ENCODE results near the gene POPDC2.
"Not testable (repeated sequence)": the region's sequence is repeated elsewhere in the genome, so short reads cannot be mapped to it uniquely, and the experiment has no call there.

The POPDC2 gene

GRCh38 chr3:119613201-119613600, 47.2 kb downstream of the POPDC2 start:
- DNase-seq (ENCODE audit: low read depth), result no peak

DNA sequence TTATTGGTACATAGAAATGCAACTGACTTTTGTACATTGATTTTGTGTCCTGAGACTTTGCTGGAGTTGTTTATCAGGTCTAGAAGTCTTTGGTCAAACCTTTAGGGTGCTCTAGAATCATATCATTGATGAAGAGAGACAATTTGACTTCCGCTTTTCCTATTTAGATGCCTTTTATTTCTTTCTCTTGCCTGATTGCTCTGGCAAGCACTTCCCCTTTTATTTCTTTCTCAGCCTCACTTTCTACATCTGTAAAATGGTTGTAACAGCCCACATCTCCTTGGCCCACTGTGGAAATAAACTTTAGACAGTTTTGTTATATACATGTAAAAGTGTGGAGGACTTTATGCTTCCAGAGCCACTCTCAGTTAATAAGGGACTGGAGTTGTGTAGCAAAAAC, 48.7 kb downstream of the POPDC2 start:
- no peak for DNase-seq (ENCODE audit: low read depth)

DNA sequence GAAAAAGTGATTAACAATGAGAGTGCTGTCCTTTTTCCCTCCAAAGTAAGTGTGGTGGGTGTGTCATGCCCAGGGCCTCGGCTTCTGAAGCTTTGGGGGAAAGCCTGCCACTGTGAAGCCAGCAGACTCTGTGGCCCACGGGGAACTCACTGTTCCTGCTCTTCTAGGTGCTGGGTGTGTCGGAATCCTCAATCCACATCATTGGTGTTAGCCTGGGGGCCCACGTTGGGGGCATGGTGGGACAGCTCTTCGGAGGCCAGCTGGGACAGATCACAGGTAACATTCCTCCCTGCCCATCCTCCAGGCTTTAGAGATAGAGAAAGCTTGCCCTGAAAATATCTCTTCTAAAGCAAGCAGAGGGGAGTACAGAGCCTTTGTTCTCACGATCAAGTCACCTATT, 51.1 kb downstream of the POPDC2 start:
- DNase-seq (ENCODE audit: low read depth), result no peak

- DNase-seq (ENCODE audit: low read depth), result no peak
These were observed 51.9 kb downstream of the POPDC2 start for GRCh38 chr3:119608405-119609000.

DNA sequence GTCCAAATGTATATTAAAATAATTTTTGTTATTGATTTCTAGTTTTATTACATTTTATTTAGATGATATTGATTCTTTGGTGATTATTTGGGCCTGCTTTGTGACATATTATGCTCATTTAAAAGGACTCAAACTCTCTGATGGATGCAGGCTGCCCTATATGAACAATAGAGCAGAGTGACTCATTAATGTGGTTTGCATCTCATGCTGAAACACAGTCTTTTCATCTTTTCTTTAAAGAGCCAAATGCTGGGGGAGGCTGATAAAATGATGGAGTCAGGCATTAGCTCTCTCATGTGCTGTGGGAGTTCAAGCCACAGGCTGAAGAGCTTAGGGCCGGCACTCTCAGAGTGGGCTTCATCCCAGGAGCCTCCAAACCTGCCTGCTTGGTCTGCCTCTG, 55.5 kb downstream of the POPDC2 start:
- DNase-seq (ENCODE audit: low read depth), result peak; percentile 46

DNA sequence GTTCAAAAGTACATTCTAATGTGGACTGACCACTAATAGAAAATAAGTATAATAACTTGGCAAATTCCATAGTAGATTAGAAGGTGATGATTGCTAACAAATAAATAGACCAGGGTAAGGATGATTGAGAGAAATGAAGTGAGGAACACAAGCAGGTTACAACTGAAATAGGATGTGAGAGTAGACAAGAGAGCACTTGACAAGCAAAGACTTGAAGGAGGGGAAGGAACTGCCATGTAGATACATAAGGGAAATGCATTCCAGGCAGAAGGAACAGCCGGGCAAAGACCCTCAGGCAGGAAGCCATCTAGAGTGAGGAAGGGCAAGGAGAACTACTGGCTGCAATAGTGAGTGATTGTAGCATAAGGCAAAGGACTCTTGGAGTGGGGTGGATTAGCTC, 57.7 kb downstream of the POPDC2 start:
- DNase-seq (ENCODE audit: low read depth), result no peak

DNA sequence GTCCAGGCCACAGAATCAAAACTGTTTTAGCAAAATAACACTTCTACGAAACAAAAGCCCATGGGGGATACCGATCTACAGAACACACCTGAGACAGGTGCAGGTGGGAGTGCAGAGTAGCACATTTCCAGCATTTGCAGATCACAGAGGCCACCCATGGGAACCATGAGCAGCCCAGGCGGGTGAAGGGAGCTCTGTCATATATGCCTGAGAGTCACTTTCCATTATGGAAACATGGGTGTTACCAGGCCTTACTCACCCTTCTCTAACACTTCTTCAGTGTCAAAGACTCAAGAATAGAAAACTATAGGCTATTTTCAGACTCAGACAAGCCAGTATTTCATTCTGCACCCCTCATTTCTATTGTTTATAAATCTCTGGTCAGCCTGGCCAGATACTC, 59.2 kb downstream of the POPDC2 start:
- DNase-seq (ENCODE audit: low read depth), result no peak

DNA sequence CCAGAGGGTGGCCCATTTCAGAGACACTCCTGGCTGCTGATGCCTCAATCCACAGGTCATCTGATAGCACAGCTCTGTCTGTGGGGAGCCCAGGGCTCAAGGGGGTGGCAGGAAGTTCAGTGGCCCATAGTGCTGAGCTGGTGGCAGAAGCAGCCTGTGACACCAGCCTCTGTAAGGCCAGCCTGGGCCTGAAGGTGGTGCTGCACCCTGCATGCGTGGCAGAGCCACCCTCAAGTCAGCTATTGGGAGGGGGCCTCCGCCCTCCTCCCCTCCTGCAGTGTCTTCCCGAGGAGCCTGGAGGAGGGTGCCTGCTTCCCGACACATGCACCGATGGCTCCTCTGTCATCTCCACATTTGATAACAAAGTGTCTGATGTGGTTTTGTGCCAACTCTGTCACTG, 59.7 kb downstream of the POPDC2 start:
- DNase-seq (ENCODE audit: low read depth), result peak; percentile 31

DNA sequence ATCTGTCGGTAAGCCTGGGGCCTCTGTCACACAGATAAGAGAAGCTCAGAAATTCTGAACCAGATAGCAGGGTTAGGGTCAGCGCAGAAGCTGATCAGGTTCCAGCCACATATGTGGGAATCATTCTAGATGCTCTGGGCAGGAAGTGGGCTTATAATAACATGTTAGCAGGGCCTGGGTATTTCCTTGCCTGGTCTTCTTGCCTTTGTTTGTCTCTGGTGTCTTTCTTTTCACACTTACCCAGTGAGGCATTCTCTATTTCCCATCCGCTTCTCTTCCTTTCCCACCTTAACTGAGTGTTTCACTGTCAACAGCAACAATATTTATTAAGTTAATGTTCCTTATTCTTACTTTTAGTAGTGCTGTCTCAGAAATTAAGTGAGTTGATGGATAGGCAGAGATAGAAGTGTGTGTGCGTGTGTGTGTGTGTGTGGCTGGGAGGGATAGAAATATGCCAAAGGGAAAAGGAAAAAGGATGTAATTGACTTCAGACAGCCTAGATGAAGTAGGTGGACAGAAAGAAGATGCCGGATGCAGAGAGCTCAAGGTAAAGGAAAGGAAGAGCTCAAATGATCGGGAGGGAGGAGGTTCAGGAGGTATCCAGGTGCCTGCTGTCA, 60.7 kb downstream of the POPDC2 start:
- no peak for DNase-seq (ENCODE audit: low read depth)

- DNase-seq (ENCODE audit: low read depth), result no peak
These were observed 61.8 kb downstream of the POPDC2 start for GRCh38 chr3:119598410-119599098.

- no peak for DNase-seq (ENCODE audit: low read depth)
These were observed 62.7 kb downstream of the POPDC2 start, which contains the start of gene PLA1A for GRCh38 chr3:119597548-119598288. PLA1A (plus strand) TSS chr3:119597885; CDS start chr3:119597914, 29 bp downstream.

DNA sequence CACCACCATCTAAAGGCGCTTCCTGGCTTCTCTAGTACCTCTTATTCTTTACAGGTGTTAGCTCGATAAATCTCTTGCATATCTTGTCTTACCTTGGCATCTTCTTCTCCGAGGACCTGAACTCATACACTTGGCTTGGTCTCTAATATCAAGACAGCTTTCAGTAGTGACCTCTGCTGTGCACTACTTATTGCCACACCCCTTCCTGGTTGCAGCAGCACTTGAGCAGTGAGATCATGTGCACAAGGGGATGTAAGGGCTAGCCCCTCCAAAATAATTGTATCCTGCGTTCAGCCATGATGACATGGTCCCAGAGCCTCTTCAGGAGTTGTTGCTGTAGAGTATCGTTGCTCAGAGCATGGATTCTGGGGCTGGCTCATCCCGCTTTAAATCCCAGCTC, 64.0 kb downstream of the POPDC2 start:
- no peak for DNase-seq (ENCODE audit: low read depth)

DNA sequence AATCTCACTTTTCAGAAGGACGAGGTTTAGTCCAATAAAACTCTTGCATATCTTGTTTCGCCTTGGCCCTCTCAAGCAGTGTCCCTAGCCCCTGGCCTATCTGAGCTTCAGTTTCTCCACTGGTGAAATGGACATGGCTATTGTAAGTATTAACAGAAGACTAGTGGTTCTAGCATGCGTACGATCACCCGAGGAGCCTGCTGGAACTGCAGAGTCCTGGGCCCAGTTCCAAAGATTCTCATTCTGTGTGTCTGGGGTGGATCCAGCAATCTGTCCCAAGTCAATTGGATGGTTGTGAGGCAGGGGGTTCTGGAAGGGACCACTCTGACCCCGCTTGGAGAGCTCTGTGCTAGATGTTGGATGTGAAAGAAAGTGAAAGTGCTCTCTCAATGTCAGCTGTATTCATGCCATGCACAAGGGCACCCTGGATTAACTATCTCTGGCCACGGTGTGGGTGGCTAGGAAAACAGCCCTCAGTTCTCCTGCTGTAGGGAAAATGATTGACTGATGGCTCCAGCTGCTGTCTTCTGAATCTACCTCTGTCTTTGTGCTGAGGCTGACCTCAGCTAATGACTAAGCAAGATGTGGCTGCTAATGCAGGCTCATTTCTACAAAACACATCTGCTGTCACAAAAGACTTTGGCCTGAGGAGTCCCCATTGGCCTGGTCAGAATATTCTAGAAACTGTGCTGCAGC, 64.6 kb downstream of the POPDC2 start:
- DNase-seq (ENCODE audit: low read depth), result no peak

DNA sequence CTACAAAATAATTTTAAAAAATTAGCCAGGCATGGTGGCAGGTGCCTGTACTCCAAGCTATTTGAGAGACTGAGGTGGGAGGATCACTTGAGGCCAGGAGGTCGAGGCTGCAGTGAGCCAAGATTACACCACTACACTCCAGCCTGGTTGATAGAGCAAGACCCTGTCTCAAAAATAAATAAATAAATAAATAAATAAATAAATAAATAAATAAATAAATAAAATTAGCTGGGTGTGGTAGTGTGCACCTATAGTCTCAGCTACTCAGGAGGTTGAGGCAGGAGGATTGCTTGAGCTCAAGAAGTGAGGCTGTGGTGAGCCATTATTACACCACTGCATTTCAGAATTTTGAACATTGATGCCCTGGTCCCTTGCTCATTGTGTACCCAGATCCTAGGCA, 65.5 kb downstream of the POPDC2 start:
- DNase-seq (ENCODE audit: low read depth), result not testable (repeated sequence)

DNA sequence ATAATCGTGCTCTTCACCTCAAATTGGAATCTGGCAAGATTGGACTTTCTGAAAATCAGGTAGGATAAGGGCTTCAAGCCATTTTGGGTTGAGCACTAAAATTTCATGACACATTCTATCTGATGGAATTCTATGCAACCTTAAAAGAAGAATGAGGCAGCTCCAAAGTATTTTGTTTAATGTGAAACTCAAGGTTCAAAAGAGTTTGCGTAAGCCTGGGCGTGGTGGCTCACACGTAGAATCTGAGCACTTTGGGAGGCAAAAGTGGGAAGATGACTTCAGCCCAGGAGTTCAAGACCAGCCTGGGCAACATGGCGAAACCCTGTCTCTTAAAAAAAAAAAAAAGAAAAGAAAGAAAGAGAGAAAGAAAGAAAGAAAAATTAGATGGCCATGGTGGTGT, 66.3 kb downstream of the POPDC2 start:
- DNase-seq (ENCODE audit: low read depth), result no peak

GRCh38 chr3:119592861-119593260, 67.5 kb downstream of the POPDC2 start:
- DNase-seq (ENCODE audit: low read depth), result no peak

Measured in EH (cell line).